IMR-90 (cell line): ENCODE data around the gene FAM171A1. TPM values are rescaled to one million over a fixed set of nuclear protein-coding genes. Genes with fewer than 3 reads are reported as not detected.

Experiments
- ATAC-seq: fragments of 200-7000 bp; cut with Tn5 transposase; 2 replicates; pipeline ENCODE4 v1.9.1; 2020; ENCODE audit warnings: low read depth, mild to moderate bottlenecking, moderate library complexity
- BruUV-seq: library from RNA; stranded (reverse); fragments of 400-500 nt; replicated peaks from 2 replicates; lab custom pipeline; 2021; lab: Mats Ljungman, UMichigan
- CTCF ChIA-PET: fragments of 300-600 bp; formaldehyde crosslinking; extraction: SDS; loops from one replicate; lab custom pipeline; 2021; ENCODE audit warnings: antibody characterized with exemption; lab: Yijun Ruan, JAX
- POLR2A ChIA-PET: fragments of 300-600 bp; sonication (Branson Sonifier 250); formaldehyde crosslinking; loops from one replicate; lab custom pipeline; 2022; ENCODE audit warnings: antibody characterized with exemption; ENCODE audit not compliant: unreplicated experiment; lab: Charles Lee
- DNase-seq: peaks from one replicate; pipeline ENCODE4 v3.0.0; 2013
- H2AFZ ChIP-seq: replicated peaks from 2 replicates; pipeline ENCODE3; 2013; ENCODE audit warnings: low read length, mild to moderate bottlenecking; ENCODE audit not compliant: poor library complexity
- H2AK5ac ChIP-seq: 2 replicates; pipeline ENCODE4 v1.6.1; 2013; ENCODE audit warnings: low read depth, low read length, inconsistent platforms
- H2AK9ac ChIP-seq: replicated peaks from 2 replicates; pipeline ENCODE3; 2013; ENCODE audit warnings: mild to moderate bottlenecking, low read depth, low read length, moderate library complexity; ENCODE audit not compliant: poor library complexity
- H2BK120ac ChIP-seq: 2 replicates; pipeline ENCODE4 v1.6.1; 2013; ENCODE audit warnings: low read depth, low read length, inconsistent platforms
- H2BK15ac ChIP-seq: 3 replicates; pipeline ENCODE4 v1.6.1; 2013; ENCODE audit warnings: low read depth, low read length, inconsistent platforms
- H2BK20ac ChIP-seq: 2 replicates; pipeline ENCODE4 v1.6.1; 2013; ENCODE audit warnings: low read depth, mild to moderate bottlenecking, inconsistent platforms, low read length, moderate library complexity
- H2BK5ac ChIP-seq: 2 replicates; pipeline ENCODE4 v1.6.1; 2013; ENCODE audit warnings: mild to moderate bottlenecking, low read depth, low read length, inconsistent platforms; ENCODE audit not compliant: poor library complexity, severe bottlenecking
- H3K14ac ChIP-seq: replicated peaks from 2 replicates; pipeline ENCODE4 v1.6.1; 2013; ENCODE audit warnings: low read depth, low read length, inconsistent platforms
- H3K18ac ChIP-seq: 2 replicates; pipeline ENCODE4 v1.6.1; 2013; ENCODE audit warnings: low read depth, low read length, control low read depth
- H3K23ac ChIP-seq: 2 replicates; pipeline ENCODE4 v1.6.1; 2013; ENCODE audit warnings: low read depth, low read length, inconsistent platforms
- H3K27ac ChIP-seq: 2 replicates; pipeline ENCODE4 v1.5.1; 2013; ENCODE audit warnings: mild to moderate bottlenecking, control low read depth, low read length; ENCODE audit not compliant: insufficient read depth
- H3K27me3 ChIP-seq: 2 replicates; pipeline ENCODE4 v1.6.1; 2013; ENCODE audit warnings: low read length; ENCODE audit not compliant: control insufficient read depth, insufficient read depth
- H3K36me3 ChIP-seq: 2 replicates; pipeline ENCODE4 v1.6.1; 2013; ENCODE audit warnings: low read length, mixed read lengths; ENCODE audit not compliant: control insufficient read depth, insufficient read depth
- H3K4ac ChIP-seq: 2 replicates; pipeline ENCODE4 v1.6.1; 2013; ENCODE audit warnings: low read depth, low read length, inconsistent platforms
- H3K4me1 ChIP-seq: 2 replicates; pipeline ENCODE4 v1.6.1; 2013; ENCODE audit warnings: low read length, mixed read lengths; ENCODE audit not compliant: control insufficient read depth, insufficient read depth
- H3K4me2 ChIP-seq: 2 replicates; pipeline ENCODE4 v1.6.1; 2013; ENCODE audit warnings: low read depth, mild to moderate bottlenecking, control low read depth, low read length, moderate library complexity
- H3K4me3 ChIP-seq: 2 replicates; pipeline ENCODE4 v1.5.1; 2013; ENCODE audit warnings: low read depth, mild to moderate bottlenecking, control low read depth, low read length, moderate library complexity; ENCODE audit not compliant: insufficient read depth
- H3K56ac ChIP-seq: 2 replicates; pipeline ENCODE4 v1.6.1; 2013; ENCODE audit warnings: low read length, inconsistent platforms; ENCODE audit not compliant: insufficient read depth; ENCODE audit errors: extremely low read depth
- H3K79me1 ChIP-seq, 2 experiments: 2 replicates each; pipeline ENCODE4 v1.6.1; 2013; ENCODE audit warnings: low read length in 2 of 2, inconsistent platforms in 1 of 2, low read depth in 1 of 2
- H3K9ac ChIP-seq: 2 replicates; pipeline ENCODE4 v1.6.1; 2013; ENCODE audit warnings: low read depth, low read length, control low read depth
- H3K9me1 ChIP-seq: 2 replicates; pipeline ENCODE4 v1.6.1; 2013; ENCODE audit warnings: low read length, inconsistent platforms; ENCODE audit not compliant: insufficient read depth
- H3K9me3 ChIP-seq: 2 replicates; pipeline ENCODE4 v1.6.1; 2013; ENCODE audit warnings: low read length; ENCODE audit not compliant: control insufficient read depth, insufficient read depth
- H4K20me1 ChIP-seq: 2 replicates; pipeline ENCODE4 v1.6.1; 2013; ENCODE audit warnings: low read length, inconsistent platforms; ENCODE audit not compliant: insufficient read depth
- H4K5ac ChIP-seq: 2 replicates; pipeline ENCODE4 v1.6.1; 2013; ENCODE audit warnings: mild to moderate bottlenecking, low read depth, low read length, control low read depth
- H4K8ac ChIP-seq, 2 experiments: 2 replicates each; pipeline ENCODE4 v1.6.1; 2013; ENCODE audit warnings: low read depth in 2 of 2, low read length in 2 of 2, control low read depth in 1 of 2, inconsistent platforms in 1 of 2
- H4K91ac ChIP-seq: 2 replicates; pipeline ENCODE4 v1.6.1; 2013; ENCODE audit warnings: low read depth, low read length, inconsistent platforms; ENCODE audit not compliant: insufficient read depth
- BHLHE40 ChIP-seq: fragments of 150-350 bp; IDR thresholded peaks from 2 replicates; pipeline ENCODE4 v1.6.1; 2016; ENCODE audit warnings: mild to moderate bottlenecking, low read depth, low read length
- CEBPB ChIP-seq: IDR thresholded peaks from 2 replicates; pipeline ENCODE4 v1.6.1; 2012; ENCODE audit warnings: low read depth, low read length, improper control_type of control experiment
- FOS ChIP-seq: fragments of 150-350 bp; IDR thresholded peaks from 2 replicates; pipeline ENCODE4 v1.6.1; 2016; ENCODE audit warnings: low read depth, low read length
- MAFK ChIP-seq: IDR thresholded peaks from 2 replicates; pipeline ENCODE4 v1.6.1; 2012; ENCODE audit warnings: low read depth, low read length, improper control_type of control experiment
- MAZ ChIP-seq: IDR thresholded peaks from 2 replicates; pipeline ENCODE4 v1.6.1; 2012; ENCODE audit warnings: low read depth, mild to moderate bottlenecking, low read length, improper control_type of control experiment, moderate library complexity, borderline replicate concordance
- MXI1 ChIP-seq: IDR thresholded peaks from 2 replicates; pipeline ENCODE4 v1.6.1; 2012; ENCODE audit warnings: low read depth, mild to moderate bottlenecking, low read length, moderate library complexity, borderline replicate concordance
- NFE2L2 ChIP-seq: fragments of 150-350 bp; IDR thresholded peaks from 2 replicates; pipeline ENCODE4 v1.6.1; 2016; ENCODE audit warnings: low read depth, mild to moderate bottlenecking, low read length
- POLR2A ChIP-seq: IDR thresholded peaks from 2 replicates; pipeline ENCODE4 v1.6.1; 2012; ENCODE audit warnings: mild to moderate bottlenecking, low read depth, low read length
- RAD21 ChIP-seq: IDR thresholded peaks from 2 replicates; pipeline ENCODE4 v1.6.1; 2012; ENCODE audit warnings: low read length, improper control_type of control experiment
- RFX5 ChIP-seq: IDR thresholded peaks from 2 replicates; pipeline ENCODE4 v1.8.0; 2012; ENCODE audit warnings: low read depth, mild to moderate bottlenecking, low read length, moderate library complexity
- SMC3 ChIP-seq: fragments of 150-350 bp; IDR thresholded peaks from 2 replicates; pipeline ENCODE4 v1.6.1; 2016; ENCODE audit warnings: low read depth, mild to moderate bottlenecking, antibody characterized with exemption, low read length, moderate library complexity
- WGBS, 2 experiments: methylation state at CpG; one replicate each; pipeline versions ENCODE4 v1.1.5 to v1.1.7; 2013; ENCODE audit warnings: missing lambda C conversion rate in 2 of 2; ENCODE audit not compliant: insufficient read length in 1 of 2; ENCODE audit errors: extremely low coverage in 2 of 2; 5-methylcytosine and 5-hydroxymethylcytosine counted together
- dilution Hi-C: fragments of 300-500 bp; cut with HindIII; formaldehyde crosslinking; loops from one replicate; pipeline ENCODE4 v1.14.3; 2018; ENCODE audit warnings: low sequenced_read_pairs; ENCODE audit not compliant: unreplicated experiment
- in situ Hi-C: fragments of 300-500 bp; cut with MboI; formaldehyde crosslinking; loops from 3 replicates; pipeline ENCODE4 v1.14.3; 2019; ENCODE audit warnings: low sequenced_read_pairs, inconsistent platforms, mixed read lengths
- intact Hi-C: fragments of 100-400 bp; cut with micrococcal nuclease; formaldehyde crosslinking; loops from 2 replicates; pipeline ENCODE4 v1.10.0; 2022
- polyA plus RNA-seq, 3 experiments: library from polyadenylated mRNA; depleted of rRNA; stranded (reverse); fragments of >200 nt; gene quantifications; 2 replicates each; pipeline ENCODE4 v1.2.3, GENCODE V29; 2012; ENCODE audit warnings: low replicate concordance in 1 of 3
- total RNA-seq: library from RNA; depleted of rRNA; stranded (reverse); fragments of >200 nt; gene quantifications from 2 replicates; pipeline ENCODE4 v1.2.3, GENCODE V29; 2012
- TF ChIP-seq, protein P1 (sequence below): conservative IDR thresholded peaks from 2 replicates; pipeline ENCODE4 v1.5.1; 2012; ENCODE audit warnings: mild to moderate bottlenecking, low read depth, low read length, improper control_type of control experiment
- TF ChIP-seq, protein P2 (sequence below): fragments of 150-350 bp; IDR thresholded peaks from 2 replicates; pipeline ENCODE4 v1.6.1; 2016; ENCODE audit warnings: low read depth, mild to moderate bottlenecking, low read length, moderate library complexity, borderline replicate concordance
- TF ChIP-seq, protein P3 (sequence below): fragments of 150-350 bp; IDR thresholded peaks from 2 replicates; pipeline ENCODE4 v1.6.1; 2017; ENCODE audit warnings: mild to moderate bottlenecking, antibody characterized with exemption, low read length, low read depth

Gene FAM171A1
- total and polyA plus RNA-seq, 2 of the 4 experiments (the other 2 are of a cell fraction), result 20.3 to 30.6 TPM

DNA sequence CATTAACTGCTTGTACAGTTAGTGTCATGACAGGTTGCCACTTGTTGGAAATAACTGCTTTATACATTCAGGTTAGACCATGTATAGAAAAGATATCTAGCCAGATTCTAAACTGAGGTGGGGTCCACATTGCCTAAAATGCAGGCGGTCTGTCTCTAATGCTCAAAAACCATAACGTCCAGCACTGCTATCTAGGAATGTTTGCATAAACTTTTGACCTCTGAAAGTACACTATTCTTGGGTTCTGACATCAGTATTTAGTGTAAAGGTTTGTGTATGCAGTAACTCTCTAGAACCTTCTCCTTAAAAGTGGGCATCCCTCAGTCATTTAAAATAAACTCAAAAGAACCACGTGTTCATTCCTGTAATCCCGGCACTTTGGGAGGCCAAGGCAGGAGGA is 10.3 kb upstream of the FAM171A1 start:
- Histone ChIP-seq H4K91ac (no peak overlapping the region), H2BK15ac (no peak overlapping the region), H3K23ac (no peak overlapping the region; the same call in 1 of the 2 replicates), H3K36me3 (no peaks in the 10 kb centered on the region), H3K27ac (no peak overlapping the region), H3K4me1 (no peaks in the 10 kb centered on the region), H2AK5ac (no peak overlapping the region), H3K79me1 (no peaks in the 10 kb centered on the region), H4K8ac (no peak overlapping the region), H3K18ac (no peak overlapping the region), H2BK20ac (no peak overlapping the region), H3K27me3 (peaks cover 38% of the 10 kb centered on the region), H4K20me1 (no peaks in the 10 kb centered on the region), H2AK9ac (no peak overlapping the region), H2BK5ac (no peak overlapping the region), H2BK120ac (no peak overlapping the region), H3K4ac (no peak overlapping the region), H3K4me3 (no peak overlapping the region), H3K9me3 (no peaks in the 10 kb centered on the region), H2AFZ (no peak overlapping the region), H3K9ac (no peak overlapping the region), H3K4me2 (no peak overlapping the region), H3K9me1 (no peaks in the 10 kb centered on the region), H3K14ac (no peak overlapping the region), H3K56ac (no peak overlapping the region), H4K5ac (no peak overlapping the region)
- dilution Hi-C loops, result no loop called here
- in situ Hi-C loops, result no loop called here
- BruUV-seq, result no TSS peak
- CTCF ChIA-PET, result no interaction called here
- TF ChIP-seq, protein P1, sequence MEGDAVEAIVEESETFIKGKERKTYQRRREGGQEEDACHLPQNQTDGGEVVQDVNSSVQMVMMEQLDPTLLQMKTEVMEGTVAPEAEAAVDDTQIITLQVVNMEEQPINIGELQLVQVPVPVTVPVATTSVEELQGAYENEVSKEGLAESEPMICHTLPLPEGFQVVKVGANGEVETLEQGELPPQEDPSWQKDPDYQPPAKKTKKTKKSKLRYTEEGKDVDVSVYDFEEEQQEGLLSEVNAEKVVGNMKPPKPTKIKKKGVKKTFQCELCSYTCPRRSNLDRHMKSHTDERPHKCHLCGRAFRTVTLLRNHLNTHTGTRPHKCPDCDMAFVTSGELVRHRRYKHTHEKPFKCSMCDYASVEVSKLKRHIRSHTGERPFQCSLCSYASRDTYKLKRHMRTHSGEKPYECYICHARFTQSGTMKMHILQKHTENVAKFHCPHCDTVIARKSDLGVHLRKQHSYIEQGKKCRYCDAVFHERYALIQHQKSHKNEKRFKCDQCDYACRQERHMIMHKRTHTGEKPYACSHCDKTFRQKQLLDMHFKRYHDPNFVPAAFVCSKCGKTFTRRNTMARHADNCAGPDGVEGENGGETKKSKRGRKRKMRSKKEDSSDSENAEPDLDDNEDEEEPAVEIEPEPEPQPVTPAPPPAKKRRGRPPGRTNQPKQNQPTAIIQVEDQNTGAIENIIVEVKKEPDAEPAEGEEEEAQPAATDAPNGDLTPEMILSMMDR, result no peak
- no peak for TF ChIP-seq POLR2A
- TF ChIP-seq SMC3, result no peak
- TF ChIP-seq RFX5, result no peak
- TF ChIP-seq CEBPB, result no peak
- no peak for TF ChIP-seq MAFK
- TF ChIP-seq, protein P2, sequence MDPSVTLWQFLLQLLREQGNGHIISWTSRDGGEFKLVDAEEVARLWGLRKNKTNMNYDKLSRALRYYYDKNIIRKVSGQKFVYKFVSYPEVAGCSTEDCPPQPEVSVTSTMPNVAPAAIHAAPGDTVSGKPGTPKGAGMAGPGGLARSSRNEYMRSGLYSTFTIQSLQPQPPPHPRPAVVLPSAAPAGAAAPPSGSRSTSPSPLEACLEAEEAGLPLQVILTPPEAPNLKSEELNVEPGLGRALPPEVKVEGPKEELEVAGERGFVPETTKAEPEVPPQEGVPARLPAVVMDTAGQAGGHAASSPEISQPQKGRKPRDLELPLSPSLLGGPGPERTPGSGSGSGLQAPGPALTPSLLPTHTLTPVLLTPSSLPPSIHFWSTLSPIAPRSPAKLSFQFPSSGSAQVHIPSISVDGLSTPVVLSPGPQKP, result no peak
- TF ChIP-seq FOS, result no peak
- no peak for TF ChIP-seq MXI1
- no peak for TF ChIP-seq MAZ
- TF ChIP-seq, protein P3, sequence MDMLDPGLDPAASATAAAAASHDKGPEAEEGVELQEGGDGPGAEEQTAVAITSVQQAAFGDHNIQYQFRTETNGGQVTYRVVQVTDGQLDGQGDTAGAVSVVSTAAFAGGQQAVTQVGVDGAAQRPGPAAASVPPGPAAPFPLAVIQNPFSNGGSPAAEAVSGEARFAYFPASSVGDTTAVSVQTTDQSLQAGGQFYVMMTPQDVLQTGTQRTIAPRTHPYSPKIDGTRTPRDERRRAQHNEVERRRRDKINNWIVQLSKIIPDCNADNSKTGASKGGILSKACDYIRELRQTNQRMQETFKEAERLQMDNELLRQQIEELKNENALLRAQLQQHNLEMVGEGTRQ, result no peak
- no peak for TF ChIP-seq RAD21
- TF ChIP-seq BHLHE40, result no peak
- no peak for TF ChIP-seq NFE2L2
- WGBS, 2 experiments, result no CpG with 5 or more reads among the region's 4 CpGs
- intact Hi-C loops, result no loop called here
- POLR2A ChIA-PET, result no interaction called here
- ATAC-seq (no peak), DNase-seq (no peak)
